HTR-8/SVneo (cell line): ENCODE results near the gene WLS.

Experiments
- DNase-seq: peaks from one replicate; pipeline ENCODE4 v3.0.0; 2011; ENCODE audit warnings: low spot score, mixed read lengths; ENCODE audit not compliant: insufficient read length
- FAIRE-seq: peaks from 2 replicates; lab custom pipeline; 2011; peaks lifted over from hg19 to GRCh38; lab: Jason Lieb, UNC

Gene WLS

DNA sequence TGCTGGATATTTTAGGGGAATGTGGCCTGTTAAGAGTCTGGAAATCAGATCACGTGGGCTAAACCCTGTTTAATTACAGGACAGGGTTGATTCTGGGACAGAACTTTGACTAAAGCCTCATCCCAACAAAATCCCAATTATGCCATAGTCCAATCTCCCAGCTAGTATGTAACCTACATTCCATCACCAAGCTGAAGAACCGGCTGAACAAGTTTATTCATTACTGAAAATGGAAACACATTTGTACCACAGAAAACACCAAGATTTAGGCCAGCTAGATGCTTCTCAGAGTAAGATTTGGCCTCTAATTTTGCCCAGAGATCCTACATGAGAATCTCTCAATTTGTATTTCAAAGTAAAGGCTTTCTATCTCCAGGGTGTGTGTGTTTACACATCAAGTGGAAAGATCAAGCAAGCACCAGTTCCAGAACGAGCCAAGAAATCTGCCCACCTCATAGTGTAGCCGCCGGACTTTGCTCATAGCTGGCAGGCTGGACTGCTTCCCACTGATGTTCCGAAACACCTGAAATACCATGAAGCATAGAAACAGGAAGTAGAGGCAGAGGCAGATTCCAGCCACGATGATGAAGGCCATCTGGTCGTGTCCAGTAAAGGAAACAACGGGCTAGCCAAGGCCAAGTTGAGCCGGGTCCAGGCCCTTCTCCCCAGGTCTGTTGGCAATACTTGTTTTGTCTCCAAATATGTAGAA lies 86.8 kb downstream of the WLS start:
- no peak for FAIRE-seq
- DNase-seq = no peak

DNA sequence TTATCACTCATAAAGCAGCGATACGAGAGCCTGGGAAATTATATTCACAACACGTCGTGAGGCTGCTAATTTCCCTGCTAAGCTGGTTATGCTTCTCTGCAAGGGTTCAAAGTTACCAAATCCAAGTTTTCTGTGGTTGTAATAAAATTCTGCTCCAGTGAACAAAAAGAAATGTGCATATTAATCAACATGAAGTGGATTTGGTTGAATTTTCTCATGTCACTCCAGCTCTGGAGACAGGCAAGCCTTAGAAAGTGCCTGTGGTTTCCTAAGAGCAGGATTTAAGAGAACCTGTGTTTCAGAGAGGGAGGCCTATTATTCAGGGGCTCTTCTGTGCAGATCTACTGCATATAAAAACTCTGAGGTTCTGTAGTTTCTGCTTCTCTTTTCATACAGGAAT lies 87.5 kb downstream of the WLS start:
- FAIRE-seq (no peak), DNase-seq (no peak)

DNA sequence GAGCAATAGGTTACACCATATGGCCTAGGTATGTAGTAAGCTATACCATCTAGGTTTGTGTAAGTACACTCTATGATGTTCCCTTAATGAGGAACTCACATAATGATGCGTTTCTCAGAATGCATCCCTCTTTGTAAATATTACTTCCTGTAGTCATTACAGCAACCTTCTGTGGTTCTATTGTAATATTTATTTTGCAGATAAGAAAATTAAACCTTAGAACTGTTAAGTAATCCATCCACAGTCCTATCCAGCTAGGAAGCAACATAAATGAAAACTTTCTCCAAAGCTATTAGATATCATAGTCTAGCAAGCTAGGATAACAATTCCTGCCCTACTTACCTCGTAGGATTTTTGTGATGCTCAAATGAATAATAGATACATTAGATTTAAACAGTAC lies 88.7 kb downstream of the WLS start:
- FAIRE-seq = no peak

DNA sequence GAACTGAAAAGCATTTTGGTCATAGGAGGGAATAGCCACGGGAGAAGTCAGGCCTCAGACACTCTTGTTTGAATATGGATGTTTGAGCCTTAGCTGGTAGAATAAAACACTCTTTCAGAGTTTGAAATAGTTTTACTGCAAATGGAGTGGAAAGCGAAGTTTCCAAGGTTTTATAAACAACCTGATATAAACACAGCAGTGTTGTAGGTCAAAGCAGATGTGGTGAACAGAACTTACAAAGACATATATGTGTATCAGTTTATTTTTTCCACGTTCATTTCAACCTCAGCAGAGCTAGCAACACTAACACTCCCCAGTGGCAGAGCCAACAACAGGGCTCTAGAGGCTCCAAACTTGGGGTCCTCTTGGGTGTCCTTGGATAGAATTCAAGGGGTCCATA lies 89.9 kb downstream of the WLS start:
- FAIRE-seq = no peak
- DNase-seq = no peak

More for the DNA sequence above, 88.7 kb downstream of the WLS start:
- DNase-seq = no peak

DNA sequence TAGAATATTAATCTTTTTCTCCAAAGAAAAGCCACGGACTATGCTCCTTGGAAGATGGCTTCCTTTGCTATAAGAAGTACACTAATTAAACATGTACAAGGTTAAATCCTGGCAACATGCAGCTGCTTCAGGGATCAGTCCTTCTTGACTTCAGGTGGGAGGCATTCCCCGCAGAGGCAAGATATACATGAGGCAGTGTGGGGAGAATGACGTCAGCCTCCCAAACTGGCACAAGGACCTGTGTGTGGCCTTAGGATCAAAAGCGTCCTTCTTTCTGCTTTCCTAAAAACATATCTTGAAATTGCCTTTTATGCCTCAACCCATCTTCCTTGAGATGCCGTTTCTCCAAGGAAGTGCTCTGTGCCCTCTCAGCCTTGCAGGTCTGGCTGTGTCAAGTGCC lies 90.3 kb downstream of the WLS start:
- FAIRE-seq (no peak), DNase-seq (no peak)

DNA sequence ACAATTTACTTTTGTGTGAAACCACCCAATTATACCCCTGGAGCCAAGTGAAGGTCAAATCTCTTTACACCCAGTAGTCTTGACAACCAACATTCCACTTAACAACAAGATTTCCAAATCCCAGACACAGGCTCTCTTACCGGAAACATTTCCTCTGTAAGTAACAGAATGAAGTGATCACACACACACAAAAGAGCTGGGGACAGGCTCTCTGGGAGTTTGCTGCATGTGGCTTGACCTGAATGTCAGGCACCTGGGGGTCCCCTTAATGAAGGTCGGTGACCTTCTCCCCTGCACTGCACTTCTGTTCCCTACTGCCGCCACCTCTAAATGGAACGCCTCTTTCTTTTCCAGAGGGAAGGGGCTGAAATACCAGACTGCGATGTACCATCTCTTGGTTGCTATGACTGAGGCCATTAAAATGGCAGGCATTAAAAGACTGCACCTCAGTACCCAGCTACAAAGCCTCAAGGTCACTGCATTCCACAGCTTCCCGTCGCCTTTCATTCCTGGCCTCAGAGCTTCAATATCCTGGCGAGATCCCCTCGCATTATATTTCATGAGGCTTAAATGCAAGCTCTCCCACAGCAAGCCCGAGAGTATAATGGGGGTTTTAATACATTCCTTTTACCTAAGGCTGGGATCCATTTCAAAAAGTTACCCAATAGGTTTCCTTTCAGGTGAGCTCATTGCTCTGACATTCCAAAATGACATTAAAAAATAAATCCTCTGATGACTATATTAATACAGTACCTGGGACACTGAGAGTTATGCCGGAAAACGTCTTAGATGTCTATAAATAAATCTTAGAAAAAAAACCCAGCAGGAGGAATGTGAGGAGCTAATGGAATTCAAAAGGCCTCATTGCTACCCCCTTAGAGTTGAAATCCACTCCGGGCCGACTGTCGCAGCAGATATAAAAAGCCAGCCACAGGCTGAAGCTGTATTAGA lies 91.0 kb downstream of the WLS start:
- FAIRE-seq = no peak
- no peak for DNase-seq

DNA sequence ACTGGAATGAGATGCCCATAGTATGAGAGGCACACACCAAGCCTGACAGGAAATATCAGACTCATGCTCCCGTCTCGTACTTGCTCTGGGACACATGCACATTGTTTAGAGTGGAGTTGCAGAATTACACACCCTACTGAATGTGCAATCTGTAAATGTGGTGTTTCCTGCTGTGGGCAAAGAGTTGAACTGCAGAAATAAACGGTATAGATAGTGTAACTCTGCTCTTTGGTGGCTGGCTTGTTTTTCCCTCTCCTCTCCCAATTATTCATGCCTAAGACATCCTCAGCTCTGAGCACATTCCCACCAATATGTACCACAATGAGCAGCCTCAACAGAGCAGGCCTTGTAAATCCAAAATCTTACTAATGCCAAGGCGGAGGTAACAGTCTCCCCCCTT lies 91.8 kb downstream of the WLS start:
- FAIRE-seq (no peak), DNase-seq (no peak)

DNA sequence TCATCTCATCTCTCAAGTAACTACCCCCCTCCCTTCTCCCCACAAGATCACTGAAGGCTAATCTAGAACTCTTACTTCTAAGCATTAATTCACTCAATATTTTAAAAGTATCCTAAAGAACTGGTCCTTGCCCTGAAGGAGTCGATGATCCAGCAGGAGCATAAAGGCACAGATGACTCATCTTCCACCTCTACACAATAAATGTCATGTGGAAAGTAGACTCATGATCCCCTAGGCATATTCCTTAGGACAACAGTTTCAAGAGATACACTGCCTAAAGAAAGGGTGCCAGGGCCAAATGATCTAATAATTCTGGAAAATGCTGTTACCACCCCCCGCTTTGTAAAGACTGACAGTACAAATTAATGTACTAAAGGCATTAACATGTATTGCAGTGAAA lies 96.1 kb downstream of the WLS start:
- DNase-seq = no peak
- no peak for FAIRE-seq

DNA sequence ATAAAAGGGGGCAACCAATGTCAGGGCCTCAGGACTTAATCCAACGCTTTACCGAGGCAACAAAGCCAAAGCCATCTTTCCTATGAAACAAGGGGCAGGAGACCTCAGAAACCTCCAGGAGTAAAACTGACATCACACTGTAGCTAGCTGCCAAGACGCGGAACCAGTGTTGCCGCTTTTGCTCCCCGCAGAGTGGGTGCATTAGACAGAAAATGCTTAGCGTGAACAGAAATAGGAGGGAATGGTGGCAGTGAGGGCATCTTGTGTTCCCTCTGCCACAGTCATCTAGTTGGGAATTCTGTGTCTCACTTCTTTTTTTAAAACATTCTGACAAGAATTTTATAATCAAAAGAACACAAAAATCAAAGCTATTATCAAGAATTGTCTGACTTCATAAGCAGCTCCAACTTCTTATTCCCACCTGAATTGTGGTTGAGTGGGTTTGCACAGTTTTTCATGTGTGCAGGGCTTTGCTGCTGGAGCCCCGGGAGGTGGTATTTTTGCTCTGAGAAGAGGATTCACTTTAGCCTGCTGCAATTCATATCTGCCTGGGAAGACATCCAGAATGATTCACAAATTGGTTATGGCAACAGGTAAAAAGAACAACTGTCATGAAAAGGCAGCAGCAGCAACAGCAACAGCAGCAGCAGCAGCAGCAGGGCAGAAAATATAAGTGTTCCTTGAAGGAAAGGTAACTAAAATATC lies 99.7 kb downstream of the WLS start:
- no peak for FAIRE-seq

DNA sequence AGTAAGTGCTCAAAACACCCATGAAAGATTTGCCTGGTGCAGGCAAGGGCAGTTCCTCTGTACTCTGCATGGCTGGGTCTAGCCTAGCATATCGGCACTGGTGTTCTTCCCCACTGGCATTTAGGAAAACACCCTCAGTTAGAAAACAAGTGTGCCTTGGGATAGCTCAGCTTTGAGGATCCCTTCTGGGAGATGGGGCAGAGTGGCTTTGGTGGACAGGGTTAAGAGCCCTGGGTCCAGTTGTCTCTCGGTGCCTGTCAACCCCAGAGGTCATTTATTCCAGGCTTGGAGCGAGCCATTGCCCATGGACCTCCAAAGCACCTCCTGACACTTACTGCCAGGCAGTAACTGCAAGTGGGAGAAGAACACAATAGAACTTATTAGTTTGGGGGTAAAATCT lies 101.1 kb downstream of the WLS start:
- DNase-seq (no peak), FAIRE-seq (no peak)

More for the DNA sequence above, 99.7 kb downstream of the WLS start:
- DNase-seq = no peak

DNA sequence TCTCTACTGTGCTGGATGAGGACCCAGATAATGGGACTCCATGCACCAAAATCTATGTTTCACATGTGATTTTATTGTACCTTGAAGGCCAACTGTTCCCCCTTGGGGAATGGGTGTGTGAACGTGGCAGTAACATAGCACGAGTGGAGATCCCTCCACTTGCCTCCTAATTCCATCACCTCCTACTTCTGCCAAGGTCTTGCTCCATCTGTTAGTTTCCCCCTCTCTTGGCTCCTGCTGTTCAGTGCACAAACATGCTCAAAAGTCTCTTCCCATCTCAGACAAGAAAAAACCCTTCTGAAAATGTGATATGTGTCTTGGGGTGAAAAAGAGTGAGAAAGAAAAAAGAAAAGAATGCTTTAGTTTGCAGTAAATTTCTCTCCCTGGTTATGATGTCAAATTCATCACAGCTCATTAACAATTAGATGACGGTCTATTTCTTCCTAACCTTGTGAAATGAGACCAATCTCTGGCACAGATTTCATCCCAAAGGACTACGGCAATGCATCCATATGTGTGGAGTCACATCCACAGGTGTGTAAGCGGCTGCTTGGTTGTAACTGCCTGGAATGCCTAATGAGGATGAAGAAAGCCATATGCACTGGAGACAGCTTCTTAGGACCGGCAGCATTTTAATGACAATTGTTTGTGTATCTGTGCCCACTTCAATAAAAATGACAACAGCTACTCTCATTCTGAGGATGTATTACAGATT lies 102.6 kb downstream of the WLS start:
- FAIRE-seq (no peak), DNase-seq (no peak)

DNA sequence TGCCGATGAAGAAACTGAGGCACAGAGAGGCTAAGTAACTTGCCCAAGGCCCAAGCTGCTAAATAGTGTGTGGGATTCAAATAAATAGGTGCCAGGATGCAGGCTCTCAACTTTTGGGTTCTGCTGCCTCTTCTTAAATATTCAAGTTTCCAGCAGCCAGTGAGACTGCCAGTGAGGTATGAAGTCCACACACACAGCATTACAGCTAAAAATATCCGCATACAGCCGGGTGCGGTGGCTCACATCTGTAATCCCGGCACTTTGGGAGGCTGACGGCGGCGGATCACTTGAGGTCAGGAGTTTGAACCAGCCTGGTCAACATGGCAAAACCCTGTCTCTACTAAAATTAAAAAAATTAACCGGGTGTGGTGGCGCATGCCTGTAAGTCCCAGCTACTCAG lies 103.5 kb downstream of the WLS start:
- no peak for DNase-seq
- no peak for FAIRE-seq

DNA sequence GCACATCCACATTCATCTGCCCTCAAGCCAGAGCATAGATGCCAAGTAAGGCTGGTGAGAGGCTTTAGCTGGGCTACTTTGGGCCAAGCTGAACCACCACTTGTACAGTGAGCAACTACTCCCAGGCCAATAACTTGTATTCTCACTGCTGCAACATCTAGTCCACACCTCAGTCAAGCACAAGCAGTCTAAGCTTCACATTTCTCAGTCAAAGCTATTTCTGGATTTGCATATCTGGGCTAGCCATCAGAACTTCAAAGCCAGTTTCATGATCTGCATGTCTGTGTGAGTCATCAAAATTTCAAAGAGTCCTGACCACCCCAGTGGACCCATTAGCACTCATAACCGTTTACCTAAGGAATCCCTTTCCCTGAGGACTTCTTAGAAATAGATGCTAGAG lies 104.2 kb downstream of the WLS start:
- no peak for FAIRE-seq
- DNase-seq = no peak

DNA sequence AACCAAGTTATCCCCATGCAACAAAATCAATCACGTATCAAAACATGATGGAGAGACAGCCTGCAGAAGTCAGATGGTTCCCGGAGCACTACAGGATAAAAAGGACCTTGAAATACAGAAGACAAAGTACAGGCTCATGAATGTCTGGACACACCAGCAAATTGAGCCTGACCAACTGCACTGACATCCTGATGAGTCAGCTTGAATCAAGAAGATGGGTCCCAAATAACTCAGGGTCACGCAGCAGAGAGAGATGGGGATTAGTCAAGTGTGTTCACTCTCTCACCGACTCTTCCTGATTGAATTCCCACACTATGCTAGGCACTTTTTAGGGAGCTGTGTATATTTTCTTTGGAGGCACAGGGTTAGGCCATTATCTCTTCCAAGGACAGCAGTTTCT lies 110.8 kb downstream of the WLS start:
- FAIRE-seq = no peak
- no peak for DNase-seq

DNA sequence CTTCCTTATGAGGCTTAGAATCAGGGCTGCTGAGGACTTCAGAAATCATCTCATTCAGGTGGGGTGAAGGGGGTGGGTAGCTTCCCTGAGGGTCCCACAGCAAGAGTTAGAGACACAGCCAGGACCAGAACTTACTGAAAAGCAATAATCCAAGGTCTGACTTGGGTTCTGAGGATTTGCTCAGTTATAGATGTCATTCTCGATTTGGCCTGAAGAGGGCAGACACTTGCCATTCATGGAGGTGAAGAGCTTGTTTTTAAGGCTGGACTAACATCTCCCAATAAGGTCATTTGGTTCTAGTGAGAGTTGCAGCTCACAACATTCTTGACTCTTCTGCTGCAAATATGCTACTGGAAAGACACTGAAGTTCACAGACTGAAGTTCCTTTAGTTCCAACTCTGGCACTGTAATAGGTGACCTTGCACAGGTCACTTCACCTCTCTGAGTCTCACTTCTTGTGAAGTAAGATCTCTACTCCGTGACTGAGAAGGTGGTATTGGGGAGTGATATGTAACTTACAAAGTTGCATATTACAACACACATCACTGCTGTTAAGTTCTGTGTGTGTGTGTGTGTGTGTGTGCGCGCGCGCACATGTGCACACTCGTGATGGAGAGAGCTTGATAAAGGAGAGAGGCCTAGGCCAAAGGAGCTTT lies 112.1 kb downstream of the WLS start:
- FAIRE-seq (no peak), DNase-seq (peak; percentile 46)

DNA sequence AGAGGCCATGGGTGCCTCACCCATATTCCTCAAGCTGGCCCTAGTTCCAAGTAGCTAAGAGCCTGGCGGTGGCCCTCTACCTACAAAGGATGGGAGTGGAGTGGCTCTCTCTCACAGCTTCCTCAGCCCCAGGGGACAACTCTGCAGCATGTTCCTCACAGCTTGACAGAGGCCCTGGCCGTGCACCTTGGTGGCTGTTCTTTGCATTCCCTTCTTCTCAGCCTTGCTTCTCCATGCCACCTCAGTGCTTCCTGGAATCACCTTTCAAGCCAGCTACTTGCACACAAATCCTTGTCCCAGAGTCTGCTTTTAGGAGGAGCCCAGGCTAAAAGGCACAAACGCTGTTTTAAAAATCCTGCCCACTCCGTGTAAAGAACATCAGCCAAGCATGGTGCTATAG lies 112.9 kb downstream of the WLS start:
- DNase-seq (no peak), FAIRE-seq (no peak)

DNA sequence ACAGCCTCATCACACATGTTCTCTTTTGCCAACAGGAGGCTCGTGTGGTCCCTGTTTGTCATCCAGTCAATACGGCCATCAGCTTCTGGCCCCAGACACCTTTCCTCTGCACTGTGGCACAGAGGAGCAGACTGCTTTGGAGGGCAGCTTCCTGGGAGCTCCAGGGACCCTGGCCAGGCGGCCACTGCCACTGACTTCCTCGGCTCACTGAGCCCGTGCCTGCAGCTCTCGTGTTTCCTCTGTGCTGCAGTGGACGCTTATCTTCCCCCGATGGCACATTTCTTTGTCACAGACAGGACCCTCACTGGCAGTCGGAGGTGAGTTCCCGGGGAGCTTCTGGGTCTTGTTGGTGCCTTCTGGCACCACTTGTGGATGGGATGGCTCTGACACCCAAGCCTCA lies 114.9 kb downstream of the WLS start:
- no peak for FAIRE-seq
- no peak for DNase-seq

DNA sequence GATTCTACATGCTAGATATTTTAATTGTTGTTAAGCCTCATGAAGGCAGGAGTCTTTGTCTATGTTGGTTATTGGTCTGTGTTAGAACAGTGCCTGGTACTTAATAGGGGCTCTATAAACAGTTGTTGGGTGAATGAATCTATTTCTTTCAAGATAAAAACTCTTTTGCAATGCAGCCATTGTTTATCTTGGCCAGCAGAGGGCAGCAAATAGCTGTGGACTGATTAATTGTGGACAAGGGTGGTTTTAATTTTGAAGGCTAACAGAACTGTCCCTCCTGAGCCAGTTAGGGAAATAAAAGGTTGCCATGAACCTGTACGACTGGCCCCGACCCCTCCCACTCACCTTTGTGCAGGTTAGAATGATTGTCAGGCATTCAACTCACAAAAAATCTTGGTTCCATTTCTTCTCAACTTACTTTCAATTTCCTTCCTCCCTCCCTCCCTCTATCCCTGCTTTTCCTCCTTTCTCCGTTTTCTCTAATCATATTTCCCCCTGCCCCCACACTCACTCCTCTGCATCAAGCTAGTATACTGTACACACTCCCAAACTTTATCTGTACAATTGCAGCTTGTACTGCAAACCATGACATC lies 115.6 kb downstream of the WLS start:
- no peak for FAIRE-seq

DNA sequence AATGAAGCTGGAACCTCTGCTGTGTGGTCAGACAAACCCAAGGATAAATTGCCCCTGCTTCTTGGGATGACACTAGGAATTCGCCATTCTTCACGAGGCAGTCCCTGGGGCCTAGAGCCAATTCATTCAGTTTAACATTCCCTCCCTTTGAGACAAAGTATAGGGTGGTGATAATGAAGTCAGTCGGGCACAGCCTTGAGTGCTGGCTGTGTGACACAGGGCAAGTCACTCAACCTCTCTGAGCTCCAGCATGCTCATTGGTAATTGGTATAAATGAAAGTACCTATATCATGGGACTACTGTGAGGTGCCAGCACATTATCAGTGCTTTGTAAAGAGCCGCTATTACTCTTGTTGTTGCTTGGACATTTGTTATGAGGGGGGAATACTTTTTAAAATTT lies 117.0 kb downstream of the WLS start:
- DNase-seq = no peak
- FAIRE-seq = no peak

More for the DNA sequence above, 115.6 kb downstream of the WLS start:
- DNase-seq = peak; percentile 35
